ENCODE results near the gene NSL1.
A peak's percentile ranks its signal among the peaks of the same experiment; 100 is the strongest.

- TF ChIP-seq CTCF (IDR thresholded peaks at IDR 0.05) (peak in 11 of 12 donors; percentile 15 to 55 (median 35)), POLR2A (IDR thresholded peaks at IDR 0.05) (no peak)
Observed at GRCh38 chr1:212814537-212815334, 23.2 kb upstream of the NSL1 start.

Data from heart left ventricle (tissue), 13 donors.